WTC11 (cell line): ENCODE data around the gene SELPLG. TPM values are rescaled to one million over a fixed set of nuclear protein-coding genes. Genes with fewer than 3 reads are reported as not detected.

Experiments
- ATAC-seq: fragments of 200-7000 bp; cut with Tn5 transposase; 2 replicates; pipeline ENCODE4 v1.10.0; 2021; ENCODE audit warnings: mild to moderate bottlenecking, moderate library complexity
- CTCF ChIA-PET: fragments of 300-600 bp; sonication (Branson Sonifier 250); formaldehyde crosslinking; loops from one replicate; lab custom pipeline; 2021; ENCODE audit warnings: antibody characterized with exemption; lab: Charles Lee
- POLR2A ChIA-PET: fragments of 350-600 bp; sonication (Branson Sonifier 250); formaldehyde crosslinking; loops from one replicate; lab custom pipeline; 2021; ENCODE audit warnings: antibody characterized with exemption; lab: Charles Lee
- DNase-seq: peaks from one replicate; pipeline ENCODE4 v3.0.0; 2021; ENCODE audit warnings: low spot score
- H3K27ac Mint-ChIP-seq: 2 replicates; pipeline ENCODE4 v1.8.0; 2021; ENCODE audit warnings: mixed read lengths
- H3K27me3 Mint-ChIP-seq: 2 replicates; pipeline ENCODE4 v1.8.0; 2021; ENCODE audit warnings: low read depth, mild to moderate bottlenecking, moderate library complexity, mixed read lengths
- H3K36me3 Mint-ChIP-seq: 2 replicates; pipeline ENCODE4 v1.8.0; 2021; ENCODE audit warnings: mixed read lengths
- H3K4me1 Mint-ChIP-seq: 2 replicates; pipeline ENCODE4 v1.8.0; 2022; ENCODE audit warnings: mixed read lengths
- H3K4me3 Mint-ChIP-seq: 2 replicates; pipeline ENCODE4 v1.8.0; 2021; ENCODE audit warnings: mild to moderate bottlenecking, moderate library complexity, mixed read lengths
- H3K9me3 Mint-ChIP-seq: 2 replicates; pipeline ENCODE4 v1.8.0; 2021; ENCODE audit warnings: mixed read lengths
- AR ChIP-seq: fragments of 250-450 bp; sonication (Bioruptor Pico); IDR thresholded peaks from 2 replicates; pipeline ENCODE4 v1.9.0; 2021; ENCODE audit warnings: mild to moderate bottlenecking
- ARID4B ChIP-seq: sonication (generic); formaldehyde crosslinking; IDR thresholded peaks from 2 replicates; pipeline ENCODE4 v1.8.0; 2023; ENCODE audit warnings: missing genetic modification reagents, mild to moderate bottlenecking, borderline replicate concordance
- CREB1 ChIP-seq: sonication (generic); formaldehyde crosslinking; IDR thresholded peaks from 2 replicates; pipeline ENCODE4 v1.8.0; 2023; ENCODE audit warnings: mild to moderate bottlenecking, missing genetic modification reagents
- E2F5 ChIP-seq: sonication (generic); formaldehyde crosslinking; IDR thresholded peaks from 2 replicates; pipeline ENCODE4 v1.8.1; 2022; ENCODE audit warnings: mild to moderate bottlenecking, moderate library complexity, missing genetic modification reagents
- ERG ChIP-seq: fragments of 250-450 bp; sonication (Bioruptor Pico); IDR thresholded peaks from 2 replicates; pipeline ENCODE4 v1.8.0; 2021; ENCODE audit warnings: mild to moderate bottlenecking
- FOXJ3 ChIP-seq: sonication (generic); formaldehyde crosslinking; IDR thresholded peaks from 2 replicates; pipeline ENCODE4 v1.9.0; 2021; ENCODE audit warnings: missing genetic modification reagents, mild to moderate bottlenecking, borderline replicate concordance
- HMGXB4 ChIP-seq: sonication (generic); formaldehyde crosslinking; IDR thresholded peaks from 2 replicates; pipeline ENCODE4 v1.8.1; 2023; ENCODE audit warnings: mild to moderate bottlenecking, moderate library complexity, missing genetic modification reagents
- JAZF1 ChIP-seq: fragments of 250-450 bp; sonication (Bioruptor Pico); IDR thresholded peaks from 2 replicates; pipeline ENCODE4 v1.9.0; 2021; ENCODE audit warnings: moderate library complexity, mild to moderate bottlenecking, inconsistent platforms
- MXD4 ChIP-seq: fragments of 250-450 bp; sonication (Bioruptor Pico); IDR thresholded peaks from 2 replicates; pipeline ENCODE4 v1.8.0; 2021; ENCODE audit warnings: mild to moderate bottlenecking, moderate library complexity, borderline replicate concordance
- NFE2L1 ChIP-seq: sonication (generic); formaldehyde crosslinking; IDR thresholded peaks from 2 replicates; pipeline ENCODE4 v1.8.1; 2023; ENCODE audit warnings: missing genetic modification reagents
- OVOL2 ChIP-seq: fragments of 250-450 bp; sonication (Bioruptor Pico); IDR thresholded peaks from 2 replicates; pipeline ENCODE4 v1.9.0; 2021; ENCODE audit warnings: mild to moderate bottlenecking, borderline replicate concordance
- SOX15 ChIP-seq: fragments of 250-450 bp; sonication (Bioruptor Pico); IDR thresholded peaks from 2 replicates; pipeline ENCODE4 v1.9.0; 2021; ENCODE audit warnings: mild to moderate bottlenecking
- TCF7 ChIP-seq: sonication (generic); formaldehyde crosslinking; IDR thresholded peaks from 2 replicates; pipeline ENCODE4 v1.8.0; 2022; ENCODE audit warnings: mild to moderate bottlenecking, low read depth, missing genetic modification reagents, moderate library complexity
- USF2 ChIP-seq: sonication (generic); formaldehyde crosslinking; IDR thresholded peaks from 2 replicates; pipeline ENCODE4 v1.8.1; 2023; ENCODE audit warnings: mild to moderate bottlenecking, missing genetic modification reagents, moderate library complexity
- ZNF512 ChIP-seq: sonication (generic); formaldehyde crosslinking; IDR thresholded peaks from 2 replicates; pipeline ENCODE4 v1.8.1; 2022; ENCODE audit warnings: missing genetic modification reagents, borderline replicate concordance
- total RNA-seq: library from RNA; stranded (reverse); gene quantifications from 3 replicates; pipeline ENCODE4 v1.2.3, GENCODE V29; 2021

The SELPLG gene
- total RNA-seq, 1 experiment from 2014 or later, result 0.46 TPM

GRCh38 chr12:108587826-108588225 is 45.9 kb downstream of the SELPLG start:
- no peaks in the 10 kb centered on the region for H3K27me3 Mint-ChIP-seq
- TF ChIP-seq NFE2L1 (CRISPR knock-in tag), result no peak
- no peak for TF ChIP-seq ERG
- TF ChIP-seq ARID4B (CRISPR knock-in tag), result no peak

GRCh38 chr12:108586306-108586705 is 47.4 kb downstream of the SELPLG start:
- H3K27me3 Mint-ChIP-seq, result no peaks in the 10 kb centered on the region
- H3K4me3 Mint-ChIP-seq, result no peak overlapping the region
- no peaks in the 10 kb centered on the region for H3K36me3 Mint-ChIP-seq
- TF ChIP-seq TCF7 (CRISPR knock-in tag), result no peak
- no peak for TF ChIP-seq CREB1 (CRISPR knock-in tag)
- no peak for TF ChIP-seq FOXJ3
- TF ChIP-seq ZNF512 (CRISPR knock-in tag), result no peak
- no peak for TF ChIP-seq JAZF1 (CRISPR knock-in tag)
- TF ChIP-seq HMGXB4 (CRISPR knock-in tag), result no peak
- TF ChIP-seq OVOL2 (CRISPR knock-in tag), result no peak
- TF ChIP-seq SOX15 (CRISPR knock-in tag), result no peak
- no peak for TF ChIP-seq MXD4 (CRISPR knock-in tag)
- no peak for TF ChIP-seq E2F5 (CRISPR knock-in tag)
- no peak for TF ChIP-seq AR (CRISPR knock-in tag)
- TF ChIP-seq USF2 (CRISPR knock-in tag), result no peak
- no peak overlapping the region for H3K27ac Mint-ChIP-seq
- DNase-seq, result no peak
- no peaks in the 10 kb centered on the region for H3K9me3 Mint-ChIP-seq
- ATAC-seq, result no peak
- peaks cover 12% of the 10 kb centered on the region for H3K4me1 Mint-ChIP-seq
- ChIA-PET CTCF (no interaction called here), POLR2A (no interaction called here)

More at GRCh38 chr12:108587826-108588225, 45.9 kb downstream of the SELPLG start:
- CTCF ChIA-PET, result interaction anchor here (1.3 kb wide), 1 partner anchor 30 kb away, joined by 4 read pairs; no protein-coding TSS in a partner anchor
- POLR2A ChIA-PET, result no interaction called here
- Mint-ChIP-seq H3K9me3 (no peaks in the 10 kb centered on the region), H3K36me3 (no peaks in the 10 kb centered on the region), H3K27ac (no peak overlapping the region), H3K4me3 (no peak overlapping the region), H3K4me1 (peaks cover 12% of the 10 kb centered on the region)
- DNase-seq (no peak), ATAC-seq (no peak)
